GM23248 (cell line): ENCODE data around the gene TLE1. TPM values are rescaled to one million over a fixed set of nuclear protein-coding genes. Genes with fewer than 3 reads are reported as not detected.
"Not testable (repeated sequence)": the region's sequence is repeated elsewhere in the genome, so short reads cannot be mapped to it uniquely, and the experiment has no call there.

Experiments used
- DNase-seq: peaks from one replicate; pipeline ENCODE4 v3.0.0-alpha.2; 2015
- H2AFZ ChIP-seq: fragments of 200-600 bp; sonication (generic); 2 replicates; pipeline ENCODE4 v1.6.1; 2016; ENCODE audit warnings: antibody characterized with exemption
- H3F3A ChIP-seq: fragments of 200-600 bp; sonication (generic); 2 replicates; pipeline ENCODE4 v1.6.1; 2016; ENCODE audit warnings: mild to moderate bottlenecking, antibody characterized with exemption, mixed run types; ENCODE audit not compliant: insufficient read depth
- H3K27ac ChIP-seq: fragments of 200-600 bp; sonication (generic); 2 replicates; pipeline ENCODE4 v1.5.1; 2016; ENCODE audit warnings: mild to moderate bottlenecking
- H3K27me3 ChIP-seq: fragments of 200-600 bp; sonication (generic); replicated peaks from 2 replicates; pipeline ENCODE4 v1.6.1; 2016; ENCODE audit warnings: mild to moderate bottlenecking; ENCODE audit not compliant: insufficient read depth
- H3K36me3 ChIP-seq: fragments of 200-600 bp; sonication (generic); 2 replicates; pipeline ENCODE4 v1.6.1; 2016; ENCODE audit warnings: low read depth, mild to moderate bottlenecking
- H3K4me1 ChIP-seq: fragments of 200-600 bp; sonication (generic); 2 replicates; pipeline ENCODE4 v1.6.1; 2016; ENCODE audit warnings: mild to moderate bottlenecking; ENCODE audit not compliant: insufficient read depth
- H3K4me2 ChIP-seq: fragments of 200-600 bp; sonication (generic); one replicate; pipeline ENCODE4 v1.6.1; 2016; ENCODE audit warnings: mild to moderate bottlenecking; ENCODE audit not compliant: unreplicated experiment
- H3K4me3 ChIP-seq: fragments of 200-600 bp; sonication (generic); 2 replicates; pipeline ENCODE4 v1.5.1; 2016; ENCODE audit warnings: mild to moderate bottlenecking
- H3K79me2 ChIP-seq: fragments of 200-600 bp; sonication (generic); 2 replicates; pipeline ENCODE4 v1.6.1; 2016; ENCODE audit warnings: mild to moderate bottlenecking; ENCODE audit not compliant: insufficient read depth
- H3K9ac ChIP-seq: fragments of 200-600 bp; sonication (generic); 2 replicates; pipeline ENCODE4 v1.6.1; 2016; ENCODE audit warnings: mild to moderate bottlenecking
- H3K9me2 ChIP-seq: fragments of 200-600 bp; sonication (generic); 2 replicates; pipeline ENCODE4 v1.6.1; 2016; ENCODE audit warnings: mixed run types, mild to moderate bottlenecking, moderate library complexity; ENCODE audit not compliant: insufficient read depth
- H3K9me3 ChIP-seq: fragments of 200-600 bp; sonication (generic); one replicate; pipeline ENCODE4 v1.6.1; 2017; ENCODE audit warnings: low read depth
- H4K20me1 ChIP-seq: fragments of 200-600 bp; sonication (generic); 2 replicates; pipeline ENCODE4 v1.6.0; 2016; ENCODE audit not compliant: insufficient read depth
- EZH2 ChIP-seq: fragments of 200-600 bp; sonication (generic); IDR thresholded peaks from 2 replicates; pipeline ENCODE4 v1.6.1; 2018; ENCODE audit warnings: antibody characterized with exemption, mild to moderate bottlenecking; ENCODE audit not compliant: insufficient read depth, poor library complexity, severe bottlenecking
- EZH2phosphoT487 ChIP-seq: fragments of 200-600 bp; sonication (generic); IDR thresholded peaks from 2 replicates; pipeline ENCODE4 v1.6.1; 2018; ENCODE audit warnings: antibody characterized with exemption, moderate library complexity, mild to moderate bottlenecking, low read depth; ENCODE audit not compliant: insufficient read depth
- WGBS, 2 experiments: methylation state at CpG; one replicate each; pipeline ENCODE4 v1.1.6; 2015 to 2017; ENCODE audit warnings: low lambda C conversion rate in 2 of 2, low coverage in 1 of 2; ENCODE audit errors: missing lambda C conversion rate in 2 of 2; 5-methylcytosine and 5-hydroxymethylcytosine counted together
- in situ Hi-C: fragments of 300-500 bp; cut with MboI; formaldehyde crosslinking; loops from 2 replicates; pipeline ENCODE4 v1.15.0; 2020
- polyA plus RNA-seq: library from polyadenylated mRNA; unstranded; fragments of >200 nt; fragmentation: Nextera tagmentation; extraction: Ambion mirVana; gene quantifications from 2 replicates; pipeline ENCODE4 v1.2.1, GENCODE V29; 2016
- total RNA-seq: library from RNA; depleted of rRNA; stranded (reverse); fragments of >200 nt; shearing (Covaris generic); gene quantifications from 2 replicates; pipeline ENCODE4 v1.2.3, GENCODE V29; 2014

TLE1 gene
- total and polyA plus RNA-seq, 2 experiments from 2014 or later, result 6.4 to 14.4 TPM

GRCh38 chr9:81608289-81608657, 81.1 kb downstream of the TLE1 start:
- in situ Hi-C loops, result no loop called here
- H3K79me2 ChIP-seq, result no peaks in the 10 kb centered on the region
- H3K9ac ChIP-seq, result no peak overlapping the region
- H3K36me3 ChIP-seq, result no peaks in the 10 kb centered on the region
- H3K27me3 ChIP-seq, result no peaks in the 10 kb centered on the region
- H3K4me1 ChIP-seq, result peaks cover 19% of the 10 kb centered on the region
- H3K4me2 ChIP-seq, result no peak overlapping the region
- TF ChIP-seq EZH2 (no peak), EZH2phosphoT487 (no peak)
- peaks cover 12% of the 10 kb centered on the region; the same call in 1 of the 2 replicates for H3F3A ChIP-seq
- no peaks in the 10 kb centered on the region for H3K9me2 ChIP-seq
- no peak overlapping the region for H3K4me3 ChIP-seq
- H4K20me1 ChIP-seq, result no peaks in the 10 kb centered on the region
- no peak overlapping the region for H2AFZ ChIP-seq
- no peak for DNase-seq
- 88 to 92% methylated on average over 4 of the region's 4 CpGs for WGBS, 2 experiments
- no peak overlapping the region for H3K27ac ChIP-seq
- no peaks in the 10 kb centered on the region for H3K9me3 ChIP-seq

- TF ChIP-seq EZH2phosphoT487 (no peak), EZH2 (no peak)
- Histone ChIP-seq H2AFZ (no peak overlapping the region), H3K27ac (no peak overlapping the region), H4K20me1 (no peaks in the 10 kb centered on the region), H3K4me1 (peaks cover 14% of the 10 kb centered on the region), H3K36me3 (no peaks in the 10 kb centered on the region), H3K4me2 (no peak overlapping the region), H3K4me3 (no peak overlapping the region), H3K9me3 (no peaks in the 10 kb centered on the region), H3K9me2 (no peaks in the 10 kb centered on the region), H3K9ac (no peak overlapping the region), H3K27me3 (no peaks in the 10 kb centered on the region), H3K79me2 (no peaks in the 10 kb centered on the region), H3F3A (peaks cover 12% of the 10 kb centered on the region; the same call in 1 of the 2 replicates)
- in situ Hi-C loops, result no loop called here
- WGBS, 2 experiments, result 75 to 78% methylated on average over 5 of the region's 5 CpGs
- no peak for DNase-seq
Observed at GRCh38 chr9:81607593-81608288, 81.6 kb downstream of the TLE1 start.

- H3K79me2 ChIP-seq, H3K9me3 ChIP-seq, H2AFZ ChIP-seq, H3K4me3 ChIP-seq, in situ Hi-C loops, H3K4me2 ChIP-seq, H3K27me3 ChIP-seq, H4K20me1 ChIP-seq, H3K9me2 ChIP-seq, H3K36me3 ChIP-seq, H3K9ac ChIP-seq, H3K27ac ChIP-seq, DNase-seq: not testable (repeated sequence)
- Histone ChIP-seq H3K4me1 (peaks cover 14% of the 10 kb centered on the region), H3F3A (peaks cover 12% of the 10 kb centered on the region; the same call in 1 of the 2 replicates)
Observed at GRCh38 chr9:81606261-81606660, 83.1 kb downstream of the TLE1 start.

GRCh38 chr9:81605170-81605670, 84.1 kb downstream of the TLE1 start:
- WGBS, 2 experiments, result 96 to 97% methylated on average over 8 of the region's 8 CpGs
- in situ Hi-C loops, result no loop called here

More at GRCh38 chr9:81605170-81605670, 84.1 kb downstream of the TLE1 start:
- Histone ChIP-seq H2AFZ (no peak overlapping the region), H3K36me3 (no peaks in the 10 kb centered on the region), H4K20me1 (no peaks in the 10 kb centered on the region), H3K9me2 (no peaks in the 10 kb centered on the region), H3K27ac (no peak overlapping the region), H3K79me2 (no peaks in the 10 kb centered on the region), H3K4me2 (no peak overlapping the region), H3K4me1 (peaks cover 11% of the 10 kb centered on the region), H3F3A (peaks cover 11% of the 10 kb centered on the region; the same call in 1 of the 2 replicates), H3K9ac (no peak overlapping the region), H3K4me3 (no peak overlapping the region), H3K27me3 (no peaks in the 10 kb centered on the region), H3K9me3 (no peaks in the 10 kb centered on the region)
- TF ChIP-seq EZH2, result no peak
- no peak for TF ChIP-seq EZH2phosphoT487
- no peak for DNase-seq
